Mucosa of descending colon (tissue), 3 donors: Measurements from ENCODE around the gene SZT2. TPM values are rescaled to one million over a fixed set of nuclear protein-coding genes. Genes with fewer than 3 reads are reported as not detected.
A peak's percentile ranks its signal among the peaks of the same experiment; 100 is the strongest.

ENCODE experiments used
- ATAC-seq: fragments of 200-7000 bp; cut with Tn5 transposase; one replicate; pipeline ENCODE4 v1.9.1; 2020; ENCODE audit warnings: mild to moderate bottlenecking, moderate library complexity
- DNase-seq, 3 donors: peaks; one replicate each; pipeline ENCODE4 v3.0.0-alpha.2; 2020
- H3K36me3 ChIP-seq: fragments of 200-600 bp; one replicate; pipeline ENCODE4 v1.8.0; 2021; ENCODE audit warnings: low read depth, mild to moderate bottlenecking
- H3K4me1 ChIP-seq: fragments of 200-600 bp; one replicate; pipeline ENCODE4 v1.8.0; 2021; ENCODE audit warnings: low read depth, mild to moderate bottlenecking
- H3K4me3 ChIP-seq: fragments of 200-600 bp; one replicate; pipeline ENCODE4 v1.8.0; 2021; ENCODE audit warnings: mild to moderate bottlenecking
- H3K9me3 ChIP-seq: fragments of 200-600 bp; one replicate; pipeline ENCODE4 v1.8.0; 2021; ENCODE audit warnings: mild to moderate bottlenecking
- CTCF ChIP-seq: fragments of 200-600 bp; IDR thresholded peaks from one replicate; pipeline ENCODE4 v1.8.0; 2022; ENCODE audit warnings: antibody characterized with exemption, mild to moderate bottlenecking
- intact Hi-C, 2 donors: fragments of 100-400 bp; cut with DNase I in 1 of 2; cut with micrococcal nuclease in 1 of 2; formaldehyde crosslinking; loops; one replicate each; pipeline versions ENCODE4 v1.11.0 to v1.11.1; 2022; cut with DNase I, micrococcal nuclease
- long read RNA-seq, 2 donors: library from polyadenylated mRNA; unstranded; transcript quantifications; one replicate each; pipeline ENCODE4 v2.0.0, GENCODE V29; 2019 to 2021
- total RNA-seq, 3 donors: library from RNA; stranded (reverse); fragmentation: NEBNext Ultra II Directional in 2 of 3; extraction: Animal tissue kit (Norgen Biotek cat#: 25700) in 2 of 3; gene quantifications; one replicate each; pipeline versions ENCODE4 v1.2.1 to v1.2.4, GENCODE V29; 2021 to 2023
- donor health status: DM: no; HTN: no; CAD: no; lungs with moderate emphysema.
- donor health status: DM: no; HTN: no; CAD: no.
- donor health status: DM: no; HTN: yes; CAD: no.

Gene SZT2
- total RNA-seq: 10 to 100 TPM; 61.7 to 93.6 (median 75.4) TPM
- long read RNA-seq, donor 1, partial matches to known transcripts: 21 of 22 reads
- long read RNA-seq, donor 1, other reads (novel, unspliced or antisense): 1 of 22 reads
- long read RNA-seq, donor 2: 0 reads

- no peak for TF ChIP-seq CTCF
- Histone ChIP-seq H3K9me3 (no peaks in the 10 kb centered on the region), H3K4me1 (peaks cover 7% of the 10 kb centered on the region), H3K36me3 (peaks cover 19% of the 10 kb centered on the region), H3K4me3 (peak within 1 kb of the TSS; percentile 93)
- intact Hi-C loops: no loop called here
- DNase-seq (peak; percentile 95 to 99 (median 97)), ATAC-seq (peak; percentile 99)
These were observed at the start of gene SZT2, which contains the start of gene MED8 for GRCh38 chr1:43389326-43390313. SZT2 (plus strand) TSS chr1:43389899; CDS start chr1:43389969, 70 bp downstream. MED8 (minus strand) TSS chr1:43389800; CDS start chr1:43389764, 36 bp downstream.

- Histone ChIP-seq H3K4me3 (no peak overlapping the region), H3K36me3 (no peaks in the 10 kb centered on the region), H3K4me1 (peaks cover 2% of the 10 kb centered on the region), H3K9me3 (no peaks in the 10 kb centered on the region)
- no peak for ATAC-seq
- intact Hi-C loops: no loop called here
- no peak for TF ChIP-seq CTCF
- no peak for DNase-seq
These were observed 49.1 kb upstream of the SZT2 start for GRCh38 chr1:43340559-43340958.

- intact Hi-C loops: no loop called here
- peaks cover 2% of the 10 kb centered on the region for H3K4me1 ChIP-seq
- no peak for TF ChIP-seq CTCF
- H3K36me3 ChIP-seq: no peaks in the 10 kb centered on the region
- DNase-seq: no peak
- no peak for ATAC-seq
- H3K9me3 ChIP-seq: no peaks in the 10 kb centered on the region
- H3K4me3 ChIP-seq: no peak overlapping the region
These were observed 45.3 kb upstream of the SZT2 start for GRCh38 chr1:43344267-43344850.

GRCh38 chr1:43345120-43345519, 44.6 kb upstream of the SZT2 start:
- ATAC-seq (peak; percentile 24), DNase-seq (peak in 1 of 3 donors; percentile 61)
- no peaks in the 10 kb centered on the region for H3K36me3 ChIP-seq
- H3K4me3 ChIP-seq: no peak overlapping the region
- no peak for TF ChIP-seq CTCF
- peaks cover 2% of the 10 kb centered on the region for H3K4me1 ChIP-seq
- intact Hi-C loops: no loop called here
- H3K9me3 ChIP-seq: no peaks in the 10 kb centered on the region

- intact Hi-C loops: no loop called here
These were observed 43.1 kb upstream of the SZT2 start for GRCh38 chr1:43346636-43347035.

More at GRCh38 chr1:43346636-43347035, 43.1 kb upstream of the SZT2 start:
- ATAC-seq (no peak), DNase-seq (no peak)
- Histone ChIP-seq H3K4me3 (no peak overlapping the region), H3K4me1 (peaks cover 2% of the 10 kb centered on the region), H3K9me3 (no peaks in the 10 kb centered on the region), H3K36me3 (no peaks in the 10 kb centered on the region)
- no peak for TF ChIP-seq CTCF
